ENCODE data around the gene FAM120AOS. TPM values are rescaled to one million over a fixed set of nuclear protein-coding genes. Genes with fewer than 3 reads are reported as not detected.
"Not testable (repeated sequence)": the region's sequence is repeated elsewhere in the genome, so short reads cannot be mapped to it uniquely, and the experiment has no call there.

The FAM120AOS gene
- total and polyA plus RNA-seq, 2 experiments from 2014 or later, result 56.0 to 62.4 TPM

- H3K4me2 ChIP-seq, result no peak overlapping the region
- H4K20me1 ChIP-seq (ENCODE audit: insufficient read depth, poor library complexity, severe bottlenecking), result peaks cover 5% of the 10 kb centered on the region
- H3K9me2 ChIP-seq (replicated peaks; ENCODE audit: insufficient read depth), result no peaks in the 10 kb centered on the region
- peaks cover 8% of the 10 kb centered on the region for H3K4me1 ChIP-seq (ENCODE audit: insufficient read depth)
- WGBS (ENCODE audit: low lambda C conversion rate, missing lambda C conversion rate), result 84% methylated on average over 3 of the region's 3 CpGs
- no peak overlapping the region for H3K27ac ChIP-seq
- H3K36me3 ChIP-seq (replicated peaks; ENCODE audit: insufficient read depth, low read depth), result no peaks in the 10 kb centered on the region
- H2AFZ ChIP-seq, result no peak overlapping the region
- no peak for TF ChIP-seq CTCF (IDR thresholded peaks at IDR 0.05; ENCODE audit: poor library complexity)
- no peak for TF ChIP-seq EZH2phosphoT487 (IDR thresholded peaks at IDR 0.05; ENCODE audit: low read depth, severe bottlenecking, unreplicated experiment)
- TF ChIP-seq EZH2 (IDR thresholded peaks at IDR 0.05; ENCODE audit: borderline replicate concordance), result no peak
- DNase-seq (ENCODE audit: low spot score), result no peak
- no peaks in the 10 kb centered on the region for H3K9me3 ChIP-seq (ENCODE audit: low read depth)
- H3K79me2 ChIP-seq, result peaks cover 25% of the 10 kb centered on the region
- no peaks in the 10 kb centered on the region for H3K27me3 ChIP-seq
- no peak overlapping the region for H3K4me3 ChIP-seq
These were observed 7.3 kb downstream of the FAM120AOS start for GRCh38 chr9:93446073-93446472.

GRCh38 chr9:93440896-93441580 is 12.3 kb downstream of the FAM120AOS start:
- Histone ChIP-seq H4K20me1 (ENCODE audit: insufficient read depth, poor library complexity, severe bottlenecking) (no peaks in the 10 kb centered on the region), H3K9me3 (ENCODE audit: low read depth) (no peaks in the 10 kb centered on the region), H3K9me2 (replicated peaks; ENCODE audit: insufficient read depth) (no peaks in the 10 kb centered on the region), H3K27ac (no peak overlapping the region), H3K79me2 (no peaks in the 10 kb centered on the region), H3K27me3 (no peaks in the 10 kb centered on the region), H3K4me3 (no peak overlapping the region), H2AFZ (no peak overlapping the region), H3K4me1 (ENCODE audit: insufficient read depth) (no peaks in the 10 kb centered on the region), H3K4me2 (no peak overlapping the region), H3K36me3 (replicated peaks; ENCODE audit: insufficient read depth, low read depth) (no peaks in the 10 kb centered on the region)
- TF ChIP-seq CTCF (IDR thresholded peaks at IDR 0.05; ENCODE audit: poor library complexity), result no peak
- no peak for TF ChIP-seq EZH2phosphoT487 (IDR thresholded peaks at IDR 0.05; ENCODE audit: low read depth, severe bottlenecking, unreplicated experiment)
- TF ChIP-seq EZH2 (IDR thresholded peaks at IDR 0.05; ENCODE audit: borderline replicate concordance), result no peak
- no peak for DNase-seq (ENCODE audit: low spot score)
- 89% methylated on average over 8 of the region's 8 CpGs for WGBS (ENCODE audit: low lambda C conversion rate, missing lambda C conversion rate)

DNA sequence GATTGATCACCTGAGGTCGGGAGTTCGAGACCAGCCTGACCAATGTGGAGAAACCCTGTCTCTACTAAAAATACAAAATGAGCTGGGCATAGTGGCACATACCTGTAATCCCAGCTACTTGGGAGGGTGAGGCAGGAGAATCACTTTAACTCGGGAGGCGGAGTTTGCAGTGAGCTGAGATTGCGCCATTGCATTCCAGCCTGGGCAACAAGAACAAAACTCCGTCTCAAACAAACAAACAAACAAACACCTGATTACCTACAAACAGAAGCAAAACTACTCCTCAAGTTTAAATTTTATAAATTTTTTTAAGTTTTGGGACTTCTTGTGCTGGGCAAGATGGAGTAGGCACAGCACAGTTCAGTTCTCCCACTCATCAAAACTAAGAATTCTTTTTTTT is 14.1 kb downstream of the FAM120AOS start:
- not testable (repeated sequence) for H3K4me1 ChIP-seq (ENCODE audit: insufficient read depth); H3K4me3 ChIP-seq; DNase-seq (ENCODE audit: low spot score); H3K79me2 ChIP-seq; H3K27me3 ChIP-seq; H3K9me2 ChIP-seq (replicated peaks; ENCODE audit: insufficient read depth); H3K4me2 ChIP-seq; H4K20me1 ChIP-seq (ENCODE audit: insufficient read depth, poor library complexity, severe bottlenecking); H3K36me3 ChIP-seq (replicated peaks; ENCODE audit: insufficient read depth, low read depth); H3K27ac ChIP-seq; H2AFZ ChIP-seq; H3K9me3 ChIP-seq (ENCODE audit: low read depth)
- WGBS (ENCODE audit: low lambda C conversion rate, missing lambda C conversion rate), result 96% methylated on average over 6 of the region's 6 CpGs

DNA sequence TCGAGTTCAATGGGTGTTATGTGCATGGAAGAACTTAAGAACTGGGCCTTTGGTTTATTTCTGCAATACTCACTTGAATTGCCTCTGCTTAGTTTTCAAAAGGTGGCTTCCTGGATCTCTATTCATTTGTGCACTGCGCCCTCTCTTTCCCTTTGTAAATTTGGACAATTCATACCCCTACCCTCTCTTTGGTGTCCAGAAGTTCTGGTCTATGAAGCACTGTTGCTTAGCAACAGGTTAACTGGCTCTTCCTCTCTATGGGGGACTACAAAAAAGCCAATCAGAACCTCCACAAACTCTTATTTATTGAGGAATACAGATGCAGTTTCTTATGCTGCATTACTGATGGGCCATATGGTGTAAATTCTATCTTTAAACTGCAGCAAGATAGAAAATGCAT is 15.4 kb downstream of the FAM120AOS start:
- H3K9me3 ChIP-seq (ENCODE audit: low read depth), result no peaks in the 10 kb centered on the region
- no peaks in the 10 kb centered on the region for H3K79me2 ChIP-seq
- no peak overlapping the region for H3K27ac ChIP-seq
- no peak overlapping the region for H2AFZ ChIP-seq
- H3K36me3 ChIP-seq (replicated peaks; ENCODE audit: insufficient read depth, low read depth), result no peaks in the 10 kb centered on the region
- TF ChIP-seq EZH2 (IDR thresholded peaks at IDR 0.05; ENCODE audit: borderline replicate concordance) (no peak), EZH2phosphoT487 (IDR thresholded peaks at IDR 0.05; ENCODE audit: low read depth, severe bottlenecking, unreplicated experiment) (no peak), CTCF (IDR thresholded peaks at IDR 0.05; ENCODE audit: poor library complexity) (no peak)
- no peaks in the 10 kb centered on the region for H3K27me3 ChIP-seq
- no peak overlapping the region for H3K4me2 ChIP-seq
- WGBS (ENCODE audit: low lambda C conversion rate, missing lambda C conversion rate), result 80% methylated on average over 2 of the region's 2 CpGs
- H3K9me2 ChIP-seq (replicated peaks; ENCODE audit: insufficient read depth), result no peaks in the 10 kb centered on the region
- no peak overlapping the region for H3K4me3 ChIP-seq
- no peaks in the 10 kb centered on the region for H4K20me1 ChIP-seq (ENCODE audit: insufficient read depth, poor library complexity, severe bottlenecking)
- DNase-seq (ENCODE audit: low spot score), result no peak
- no peaks in the 10 kb centered on the region for H3K4me1 ChIP-seq (ENCODE audit: insufficient read depth)
